ENCODE data around the gene LGALS12.
A peak's percentile ranks its signal among the peaks of the same experiment; 100 is the strongest.

The LGALS12 gene

DNA sequence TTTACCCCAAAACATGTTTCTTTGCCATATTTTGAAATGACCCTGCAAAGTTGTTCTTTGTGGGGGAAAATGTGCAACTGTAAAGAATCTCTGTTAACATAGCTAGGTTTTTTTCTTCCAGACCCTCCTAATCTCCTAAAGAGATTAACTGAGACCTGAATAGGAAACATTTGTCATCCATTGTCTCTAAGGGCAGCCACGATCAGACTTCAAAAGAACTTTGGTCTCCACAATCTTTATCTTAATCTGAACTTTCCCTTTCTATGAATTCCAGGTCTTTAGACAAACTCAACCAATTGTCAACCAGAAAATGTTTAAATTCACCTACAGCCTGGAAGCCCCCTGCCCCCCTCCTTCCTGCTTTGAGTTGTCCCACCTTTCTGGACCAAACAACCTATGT, 4.6 kb upstream of the LGALS12 start:
- H3K4me3 ChIP-seq (ENCODE audit: control insufficient read depth in 1 of 7, extremely low read depth in 1 of 7, insufficient read depth in 4 of 7, low read depth in 2 of 7, low read length in 6 of 7) = no peak overlapping the region
- no peak for DNase-seq
- H3K9me3 ChIP-seq (ENCODE audit: control extremely low read depth in 1 of 5, control insufficient read depth in 4 of 5, insufficient read depth in 2 of 5, low read depth in 1 of 5, low read length in 4 of 5) = peaks cover 0 to 28% (median 14%) of the 10 kb centered on the region in 5 experiments
- no peak overlapping the region for H3K27ac ChIP-seq (ENCODE audit: insufficient read depth in 1 of 2, low read depth in 1 of 2, low read length in 2 of 2, poor library complexity in 1 of 2, severe bottlenecking in 2 of 2)
- no peaks in the 10 kb centered on the region for H3K36me3 ChIP-seq (ENCODE audit: control insufficient read depth in 4 of 4, insufficient read depth in 4 of 4, low read length in 3 of 4)
- POLR2A ChIA-PET = interaction anchor here (0.6 kb wide), 1 partner anchor 1007 kb away, joined by 4 read pairs; no protein-coding TSS in a partner anchor
- CTCF ChIA-PET = no interaction called here
- H3K27me3 ChIP-seq (replicated peaks in 2 of 5; ENCODE audit: control insufficient read depth in 4 of 5, insufficient read depth in 5 of 5, low read length in 4 of 5) = peaks cover 0 to 5% (median 0%) of the 10 kb centered on the region in 5 experiments
- 63% methylated on average over 1 of the region's 1 CpG for WGBS (ENCODE audit: insufficient coverage)
- H3K4me1 ChIP-seq (ENCODE audit: control extremely low read depth in 1 of 4, control insufficient read depth in 4 of 4, insufficient read depth in 4 of 4, low read length in 3 of 4) = peaks cover 6 to 29% (median 27%) of the 10 kb centered on the region in 4 experiments

GRCh38 chr11:63502252-63502820, 3.5 kb upstream of the LGALS12 start:
- no peak overlapping the region for H3K4me3 ChIP-seq (ENCODE audit: control insufficient read depth in 1 of 7, extremely low read depth in 1 of 7, insufficient read depth in 4 of 7, low read depth in 2 of 7, low read length in 6 of 7)
- H3K4me1 ChIP-seq (ENCODE audit: control extremely low read depth in 1 of 4, control insufficient read depth in 4 of 4, insufficient read depth in 4 of 4, low read length in 3 of 4) = peaks cover 15 to 40% (median 38%) of the 10 kb centered on the region in 4 experiments
- WGBS (ENCODE audit: insufficient coverage) = 10% methylated on average over 2 of the region's 2 CpGs
- ChIA-PET CTCF (no interaction called here), POLR2A (no interaction called here)
- peaks cover 0 to 26% (median 14%) of the 10 kb centered on the region in 5 experiments for H3K9me3 ChIP-seq (ENCODE audit: control extremely low read depth in 1 of 5, control insufficient read depth in 4 of 5, insufficient read depth in 2 of 5, low read depth in 1 of 5, low read length in 4 of 5)
- H3K27ac ChIP-seq (ENCODE audit: insufficient read depth in 1 of 2, low read depth in 1 of 2, low read length in 2 of 2, poor library complexity in 1 of 2, severe bottlenecking in 2 of 2) = no peak overlapping the region
- DNase-seq = no peak
- H3K27me3 ChIP-seq (replicated peaks in 2 of 5; ENCODE audit: control insufficient read depth in 4 of 5, insufficient read depth in 5 of 5, low read length in 4 of 5) = peaks cover 0 to 5% (median 0%) of the 10 kb centered on the region in 5 experiments
- H3K36me3 ChIP-seq (ENCODE audit: control insufficient read depth in 4 of 4, insufficient read depth in 4 of 4, low read length in 3 of 4) = no peaks in the 10 kb centered on the region

- Histone ChIP-seq H3K4me3 (ENCODE audit: control insufficient read depth in 1 of 7, extremely low read depth in 1 of 7, insufficient read depth in 4 of 7, low read depth in 2 of 7, low read length in 6 of 7) (no peak overlapping the region), H3K4me1 (ENCODE audit: control extremely low read depth in 1 of 4, control insufficient read depth in 4 of 4, insufficient read depth in 4 of 4, low read length in 3 of 4) (peaks cover 17 to 50% (median 47%) of the 10 kb centered on the region in 4 experiments), H3K9me3 (ENCODE audit: control extremely low read depth in 1 of 5, control insufficient read depth in 4 of 5, insufficient read depth in 2 of 5, low read depth in 1 of 5, low read length in 4 of 5) (peaks cover 0 to 19% (median 9%) of the 10 kb centered on the region in 5 experiments), H3K36me3 (ENCODE audit: control insufficient read depth in 4 of 4, insufficient read depth in 4 of 4, low read length in 3 of 4) (no peaks in the 10 kb centered on the region), H3K27ac (ENCODE audit: insufficient read depth in 1 of 2, low read depth in 1 of 2, low read length in 2 of 2, poor library complexity in 1 of 2, severe bottlenecking in 2 of 2) (no peak overlapping the region), H3K27me3 (replicated peaks in 2 of 5; ENCODE audit: control insufficient read depth in 4 of 5, insufficient read depth in 5 of 5, low read length in 4 of 5) (peaks cover 0 to 3% (median 0%) of the 10 kb centered on the region in 5 experiments)
- CTCF ChIA-PET = interaction anchor here (1.1 to 12.9 kb wide), 3 partner anchors 23 to 80 kb away, joined by 3 to 140 read pairs (median 5); partner anchors contain the start of gene PLAAT4
- WGBS (ENCODE audit: insufficient coverage) = 95% methylated on average over 3 of the region's 6 CpGs
- no peak for DNase-seq
- POLR2A ChIA-PET = no interaction called here
These were observed 2.4 kb upstream of the LGALS12 start for GRCh38 chr11:63503492-63503891.

DNA sequence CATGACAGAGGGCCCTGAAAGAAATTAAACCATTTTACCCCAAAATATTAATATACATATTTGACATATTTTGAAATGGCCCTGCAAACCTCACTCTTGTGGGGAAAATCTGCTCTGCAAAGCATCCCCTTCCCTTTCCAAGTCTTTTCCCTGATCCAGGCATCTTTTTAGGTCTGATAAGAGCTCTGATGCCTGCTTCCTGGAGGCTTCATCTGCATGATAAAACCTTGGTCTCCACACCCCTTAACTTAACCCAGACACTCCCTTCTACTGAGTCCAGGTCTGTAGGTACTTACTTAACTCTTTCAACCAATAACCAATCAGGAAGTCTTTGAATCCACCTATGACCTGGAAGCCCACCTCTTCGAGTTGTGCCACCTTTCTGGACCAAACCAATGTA, 1.8 kb upstream of the LGALS12 start:
- peaks cover 0 to 3% (median 0%) of the 10 kb centered on the region in 5 experiments for H3K27me3 ChIP-seq (replicated peaks in 2 of 5; ENCODE audit: control insufficient read depth in 4 of 5, insufficient read depth in 5 of 5, low read length in 4 of 5)
- no peak overlapping the region for H3K27ac ChIP-seq (ENCODE audit: insufficient read depth in 1 of 2, low read depth in 1 of 2, low read length in 2 of 2, poor library complexity in 1 of 2, severe bottlenecking in 2 of 2)
- H3K9me3 ChIP-seq (ENCODE audit: control extremely low read depth in 1 of 5, control insufficient read depth in 4 of 5, insufficient read depth in 2 of 5, low read depth in 1 of 5, low read length in 4 of 5) = peaks cover 0 to 15% (median 9%) of the 10 kb centered on the region in 5 experiments
- ChIA-PET POLR2A (no interaction called here), CTCF (interaction anchor here (1.1 to 12.9 kb wide), 5 partner anchors 15 to 80 kb away, joined by 3 to 140 read pairs (median 5); partner anchors contain the start of genes PLAAT4 and PLAAT5)
- no peak overlapping the region for H3K4me3 ChIP-seq (ENCODE audit: control insufficient read depth in 1 of 7, extremely low read depth in 1 of 7, insufficient read depth in 4 of 7, low read depth in 2 of 7, low read length in 6 of 7)
- H3K36me3 ChIP-seq (ENCODE audit: control insufficient read depth in 4 of 4, insufficient read depth in 4 of 4, low read length in 3 of 4) = no peaks in the 10 kb centered on the region
- DNase-seq = no peak
- H3K4me1 ChIP-seq (ENCODE audit: control extremely low read depth in 1 of 4, control insufficient read depth in 4 of 4, insufficient read depth in 4 of 4, low read length in 3 of 4) = peaks cover 17 to 56% (median 48%) of the 10 kb centered on the region in 4 experiments
- WGBS (ENCODE audit: insufficient coverage) = 83% methylated on average over 1 of the region's 1 CpG

DNA sequence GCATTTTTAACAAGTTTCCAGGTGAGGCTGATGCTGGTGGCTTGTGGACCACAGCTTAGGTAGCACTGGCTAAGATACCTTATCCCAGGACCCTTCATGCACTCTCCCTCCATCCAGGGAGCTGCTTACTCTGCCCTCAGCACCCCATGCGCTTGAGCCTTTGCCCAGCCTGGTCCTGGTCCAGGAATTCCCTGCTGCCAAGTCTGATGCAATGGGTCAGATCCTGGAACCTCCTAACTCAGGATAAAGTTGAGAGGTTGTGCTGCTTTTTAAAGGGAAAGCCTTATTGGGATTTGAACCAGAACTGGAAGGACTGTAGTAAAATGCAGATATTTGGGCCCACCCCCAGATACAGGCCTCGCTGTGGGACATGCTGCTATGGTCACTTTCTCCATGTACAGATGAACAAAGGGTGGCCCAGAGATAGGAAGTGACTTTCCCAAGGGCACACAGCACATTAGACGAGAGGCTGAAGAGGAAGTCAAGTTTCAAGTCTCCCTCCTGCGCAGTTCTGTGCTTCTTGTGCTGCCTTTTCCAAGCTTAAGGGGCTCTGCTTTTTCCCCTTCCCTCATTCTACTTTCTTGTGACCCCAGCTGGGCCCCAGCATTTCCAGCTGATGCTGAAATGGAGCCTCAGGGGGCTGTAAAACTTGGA, 824 bp upstream of the LGALS12 start:
- H3K4me1 ChIP-seq (ENCODE audit: control extremely low read depth in 1 of 4, control insufficient read depth in 4 of 4, insufficient read depth in 4 of 4, low read length in 3 of 4) = peaks cover 17 to 57% (median 48%) of the 10 kb centered on the region in 4 experiments
- H3K36me3 ChIP-seq (ENCODE audit: control insufficient read depth in 4 of 4, insufficient read depth in 4 of 4, low read length in 3 of 4) = no peaks in the 10 kb centered on the region
- DNase-seq = no peak
- peaks cover 0 to 3% (median 0%) of the 10 kb centered on the region in 5 experiments for H3K27me3 ChIP-seq (replicated peaks in 2 of 5; ENCODE audit: control insufficient read depth in 4 of 5, insufficient read depth in 5 of 5, low read length in 4 of 5)
- CTCF ChIA-PET = interaction anchor here (0.6 to 12.9 kb wide), 7 partner anchors 11 to 47 kb away, joined by 3 to 140 read pairs (median 5); partner anchors contain the start of genes PLAAT4 and PLAAT5
- 31% methylated on average over 3 of the region's 4 CpGs for WGBS (ENCODE audit: insufficient coverage)
- H3K9me3 ChIP-seq (ENCODE audit: control extremely low read depth in 1 of 5, control insufficient read depth in 4 of 5, insufficient read depth in 2 of 5, low read depth in 1 of 5, low read length in 4 of 5) = peaks cover 0 to 7% (median 6%) of the 10 kb centered on the region in 5 experiments
- H3K4me3 ChIP-seq (ENCODE audit: control insufficient read depth in 1 of 7, extremely low read depth in 1 of 7, insufficient read depth in 4 of 7, low read depth in 2 of 7, low read length in 6 of 7) = no peak overlapping the region
- POLR2A ChIA-PET = interaction anchor here (0.8 to 1.1 kb wide), 2 partner anchors 14 to 31 kb away, joined by 3 to 6 read pairs; partner anchors contain the start of genes PLAAT4 and PLAAT5
- no peak overlapping the region for H3K27ac ChIP-seq (ENCODE audit: insufficient read depth in 1 of 2, low read depth in 1 of 2, low read length in 2 of 2, poor library complexity in 1 of 2, severe bottlenecking in 2 of 2)

DNA sequence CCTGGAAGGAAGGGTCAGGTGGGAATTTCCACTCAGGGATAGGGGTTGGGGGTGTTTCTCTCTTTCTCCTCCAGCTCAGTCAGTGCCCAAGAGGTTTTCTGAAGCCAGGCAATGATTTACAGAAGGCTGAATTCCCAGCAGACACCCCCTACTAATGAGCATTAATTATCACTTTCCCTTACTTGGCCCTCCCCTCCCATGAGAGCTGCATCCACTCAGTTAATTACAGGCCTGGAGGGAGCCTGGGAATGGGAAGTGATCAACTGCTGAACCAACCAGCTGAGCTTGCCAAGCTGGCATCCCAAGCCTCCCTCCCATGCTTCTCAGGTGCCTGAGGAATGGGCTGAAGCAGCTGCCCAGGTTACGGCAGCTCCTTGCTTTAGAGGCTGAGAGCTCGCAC, 992 bp downstream of the LGALS12 start:
- Histone ChIP-seq H3K36me3 (ENCODE audit: control insufficient read depth in 4 of 4, insufficient read depth in 4 of 4, low read length in 3 of 4) (no peaks in the 10 kb centered on the region), H3K27me3 (replicated peaks in 2 of 5; ENCODE audit: control insufficient read depth in 4 of 5, insufficient read depth in 5 of 5, low read length in 4 of 5) (peaks cover 0 to 3% (median 0%) of the 10 kb centered on the region in 5 experiments), H3K4me3 (ENCODE audit: control insufficient read depth in 1 of 7, extremely low read depth in 1 of 7, insufficient read depth in 4 of 7, low read depth in 2 of 7, low read length in 6 of 7) (peak overlapping the region in 1 of 7 experiments; percentile 30), H3K27ac (ENCODE audit: insufficient read depth in 1 of 2, low read depth in 1 of 2, low read length in 2 of 2, poor library complexity in 1 of 2, severe bottlenecking in 2 of 2) (no peak overlapping the region), H3K9me3 (ENCODE audit: control extremely low read depth in 1 of 5, control insufficient read depth in 4 of 5, insufficient read depth in 2 of 5, low read depth in 1 of 5, low read length in 4 of 5) (no peaks in the 10 kb centered on the region), H3K4me1 (ENCODE audit: control extremely low read depth in 1 of 4, control insufficient read depth in 4 of 4, insufficient read depth in 4 of 4, low read length in 3 of 4) (peaks cover 19 to 72% (median 62%) of the 10 kb centered on the region in 4 experiments)
- no peak for DNase-seq
- POLR2A ChIA-PET = no interaction called here
- CTCF ChIA-PET = interaction anchor here (1.1 to 12.9 kb wide), 9 partner anchors 13 to 129 kb away, joined by 3 to 140 read pairs (median 5); partner anchors contain the start of genes PLAAT4 and PLAAT5
- 100% methylated on average over 2 of the region's 2 CpGs for WGBS (ENCODE audit: insufficient coverage)

All from common myeloid progenitor, CD34-positive (primary cell).